Activated T-cell treated with anti-CD3 and anti-CD28 coated beads for 4 hours (primary cell): ENCODE data around the gene CAMP.
A peak's percentile ranks its signal among the peaks of the same experiment; 100 is the strongest.
"Not testable (repeated sequence)": the region's sequence is repeated elsewhere in the genome, so short reads cannot be mapped to it uniquely, and the experiment has no call there.

Experiments
- DNase-seq: peaks from one replicate; pipeline ENCODE4 v3.0.0-alpha.2; 2020

The CAMP gene, protein sequence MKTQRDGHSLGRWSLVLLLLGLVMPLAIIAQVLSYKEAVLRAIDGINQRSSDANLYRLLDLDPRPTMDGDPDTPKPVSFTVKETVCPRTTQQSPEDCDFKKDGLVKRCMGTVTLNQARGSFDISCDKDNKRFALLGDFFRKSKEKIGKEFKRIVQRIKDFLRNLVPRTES

DNA sequence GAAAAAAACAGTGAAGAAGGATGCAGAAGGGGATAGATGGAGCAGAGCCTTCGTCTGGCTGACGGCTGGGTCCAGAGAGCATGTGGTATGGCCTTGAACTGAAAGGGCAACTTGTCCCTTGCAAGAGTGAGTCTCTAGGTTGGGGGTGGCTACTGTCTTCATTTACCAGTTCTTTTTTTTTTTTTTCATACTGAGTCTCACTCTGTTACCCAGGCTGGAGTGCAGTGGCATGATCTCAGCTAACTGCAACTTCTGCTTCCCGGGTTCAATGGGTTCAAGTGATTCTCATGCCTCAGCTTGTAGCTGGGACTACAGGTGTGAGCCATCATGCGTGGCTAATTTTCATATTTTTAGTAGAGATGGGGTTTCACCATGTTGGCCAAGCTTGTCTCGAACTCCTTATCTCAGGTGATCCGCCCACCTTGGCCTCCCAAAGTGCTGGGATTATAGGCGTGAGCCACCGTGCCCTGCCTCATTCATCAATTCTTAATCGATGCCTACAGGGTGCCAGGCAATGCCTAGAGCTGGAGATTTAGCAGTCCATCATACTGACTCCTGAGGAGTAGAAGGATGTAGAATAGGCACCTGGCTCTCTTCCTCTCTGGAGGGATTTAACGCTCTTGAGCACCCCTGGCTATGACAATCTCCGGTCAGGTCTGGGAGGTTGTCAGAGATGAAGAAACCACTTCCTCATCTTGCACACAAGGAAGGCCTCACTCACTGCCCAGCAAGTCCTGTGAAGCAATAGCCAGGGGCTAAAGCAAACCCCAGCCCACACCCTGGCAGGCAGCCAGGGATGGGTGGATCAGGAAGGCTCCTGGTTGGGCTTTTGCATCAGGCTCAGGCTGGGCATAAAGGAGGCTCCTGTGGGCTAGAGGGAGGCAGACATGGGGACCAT, at the start of gene CAMP:
CAMP (plus strand) TSS at position 880 of the 898 bp plus-strand sequence; CDS start at position 897, 17 bp downstream.
- DNase-seq: no peak

DNA sequence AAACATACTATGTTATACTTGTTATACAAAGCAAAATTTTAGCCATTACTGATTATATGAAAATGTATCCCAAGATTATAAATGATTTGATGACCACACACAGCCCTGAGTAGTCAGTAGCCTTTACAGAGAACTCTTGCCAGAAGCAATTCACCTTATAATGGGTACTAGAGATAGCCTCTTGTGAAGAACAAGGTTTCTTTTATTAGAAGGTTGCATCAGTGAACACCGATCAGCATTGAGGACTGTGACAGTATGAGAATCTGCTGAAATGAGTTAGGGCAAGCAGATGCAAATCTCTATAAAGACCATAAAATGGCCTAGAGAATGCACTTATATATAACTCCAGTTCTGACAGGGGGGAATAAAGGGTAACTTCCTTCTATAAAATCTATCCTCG, 45.2 kb upstream of the CAMP start:
- DNase-seq: no peak

DNA sequence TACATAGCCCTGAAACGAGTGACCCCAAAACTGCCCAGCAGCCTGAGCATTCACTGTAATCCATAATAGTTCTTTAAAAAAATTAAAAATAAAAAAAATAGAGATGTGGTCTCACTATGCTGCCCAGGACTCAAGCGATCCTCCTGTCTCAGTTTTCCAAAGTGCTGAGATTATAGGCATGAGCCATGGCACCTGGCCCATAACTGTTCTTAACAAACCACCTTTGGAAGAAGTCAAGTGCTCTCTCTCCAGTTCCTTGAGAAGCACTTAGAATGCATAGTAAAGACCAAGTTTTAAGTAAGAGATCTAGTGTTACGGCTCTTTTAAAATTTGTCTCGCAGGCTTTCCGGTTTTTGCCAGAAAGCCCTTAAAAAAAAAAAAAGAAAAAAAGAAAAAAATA, 43.3 kb upstream of the CAMP start:
- DNase-seq: no peak

DNA sequence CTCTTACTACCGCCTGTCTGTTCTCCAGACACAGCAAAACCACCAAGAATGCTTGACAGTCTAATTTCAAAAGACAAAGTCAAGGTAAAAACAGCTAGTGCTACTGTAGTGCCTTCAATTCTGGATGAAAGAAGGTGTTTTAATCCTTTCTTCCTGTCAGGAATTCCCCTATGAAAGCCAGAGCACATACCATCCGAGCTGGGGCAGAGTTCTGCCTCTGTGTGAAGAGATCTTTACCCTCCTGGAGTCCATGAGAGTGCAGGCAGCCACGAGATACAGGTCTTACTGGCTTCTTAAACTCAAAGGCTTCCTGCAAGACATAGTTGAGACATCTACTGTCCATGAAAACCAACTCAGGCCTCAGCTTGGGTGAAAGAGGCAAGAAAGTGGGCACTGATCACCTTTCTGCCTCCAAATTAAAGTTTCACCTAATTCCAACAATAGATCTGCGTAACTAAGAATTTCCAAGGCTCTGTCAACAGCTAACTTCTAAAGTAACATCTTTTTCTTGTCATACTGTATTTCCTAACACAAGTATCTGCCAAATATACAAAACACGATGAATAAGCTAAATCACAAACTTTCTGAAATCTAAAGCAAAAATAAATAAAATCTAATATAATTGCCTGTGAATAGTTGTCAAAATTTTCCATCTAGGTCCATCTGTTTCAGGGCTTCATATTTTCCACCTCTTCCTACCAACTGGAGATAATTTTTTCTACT, 42.6 kb upstream of the CAMP start:
- no peak for DNase-seq

DNA sequence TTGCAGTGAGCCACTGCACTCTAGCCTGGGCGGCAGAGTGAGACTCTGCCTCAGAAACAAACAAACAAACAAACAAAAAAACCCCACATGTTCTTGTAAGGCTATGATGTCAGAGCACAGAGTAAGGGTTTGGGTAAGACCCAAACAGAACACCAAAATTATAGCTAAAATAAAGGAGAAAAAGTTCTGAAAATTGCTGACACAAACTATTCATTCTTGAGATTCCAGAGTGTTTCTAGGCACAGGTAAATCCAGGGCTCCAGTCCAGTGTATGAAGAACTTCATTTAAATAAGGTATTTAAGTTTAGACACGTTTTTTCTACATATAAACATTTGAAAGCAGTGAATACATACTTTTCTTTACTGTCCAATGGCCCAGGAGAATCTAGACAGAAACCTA, 39.0 kb upstream of the CAMP start:
- DNase-seq: no peak

DNA sequence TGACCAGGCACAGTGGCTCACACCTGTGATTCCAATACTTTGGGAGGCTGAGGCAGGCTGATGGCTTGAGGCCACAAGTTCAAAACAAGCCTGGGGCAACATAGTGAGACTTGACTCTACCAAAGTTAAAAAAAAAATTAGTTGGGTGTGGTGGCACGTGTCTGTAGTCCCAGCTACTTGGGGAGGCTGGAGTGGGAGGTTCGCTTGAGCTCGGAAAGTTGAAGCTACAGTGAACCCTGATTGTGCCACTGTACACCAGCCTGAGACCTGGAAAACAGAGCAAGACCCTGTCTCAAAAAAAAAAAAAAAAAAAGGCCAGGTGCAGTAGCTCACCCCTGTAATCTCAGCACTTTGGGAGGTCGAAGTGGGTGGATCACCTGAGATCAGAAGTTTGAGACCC, 38.2 kb upstream of the CAMP start:
- DNase-seq: no peak

DNA sequence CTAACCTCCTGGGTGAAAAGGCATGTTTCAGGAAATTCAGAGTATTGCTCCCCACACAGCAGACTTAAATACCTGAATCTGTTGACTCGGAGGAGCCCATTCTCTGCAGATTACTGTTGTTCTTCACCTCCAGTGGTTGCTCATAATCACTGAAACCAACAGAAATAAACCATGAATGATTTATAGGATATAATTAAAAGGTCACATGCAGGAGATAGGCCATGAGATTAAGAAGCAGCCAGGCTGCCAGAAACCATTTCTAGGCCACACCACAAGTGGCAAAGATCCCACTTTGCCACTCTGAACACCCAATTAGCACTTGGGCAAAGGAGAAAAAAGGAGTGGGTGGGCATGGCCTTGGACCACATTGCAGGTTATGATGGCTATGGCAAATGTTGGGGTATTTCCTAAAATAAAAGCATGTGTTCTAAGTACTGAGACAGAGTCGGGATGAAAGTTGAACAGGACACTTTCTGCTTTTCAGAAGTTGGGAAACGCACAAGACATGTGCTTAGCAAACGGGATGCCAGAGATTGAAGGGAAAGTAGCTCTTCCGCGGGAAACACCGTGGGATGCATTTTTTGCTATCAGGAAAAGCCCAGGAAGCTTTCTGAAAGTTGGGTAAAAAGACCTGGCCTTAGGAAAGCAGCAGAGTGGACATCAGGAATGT, 36.5 kb upstream of the CAMP start:
- DNase-seq: no peak

DNA sequence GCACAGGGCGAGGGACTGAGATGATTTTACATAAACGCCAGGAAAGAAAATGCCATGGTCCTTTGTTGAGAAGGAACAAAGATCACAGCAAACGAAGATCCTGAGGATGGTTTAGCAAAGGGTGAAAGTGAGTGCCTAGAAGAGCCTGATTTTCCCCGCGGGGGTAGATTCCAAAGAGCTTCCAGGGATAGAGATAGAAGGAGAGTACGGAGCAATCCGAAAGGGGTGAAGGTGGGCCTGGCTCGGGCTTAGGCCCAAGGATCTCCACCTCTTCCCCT, 36.1 kb upstream of the CAMP start:
- no peak for DNase-seq

DNA sequence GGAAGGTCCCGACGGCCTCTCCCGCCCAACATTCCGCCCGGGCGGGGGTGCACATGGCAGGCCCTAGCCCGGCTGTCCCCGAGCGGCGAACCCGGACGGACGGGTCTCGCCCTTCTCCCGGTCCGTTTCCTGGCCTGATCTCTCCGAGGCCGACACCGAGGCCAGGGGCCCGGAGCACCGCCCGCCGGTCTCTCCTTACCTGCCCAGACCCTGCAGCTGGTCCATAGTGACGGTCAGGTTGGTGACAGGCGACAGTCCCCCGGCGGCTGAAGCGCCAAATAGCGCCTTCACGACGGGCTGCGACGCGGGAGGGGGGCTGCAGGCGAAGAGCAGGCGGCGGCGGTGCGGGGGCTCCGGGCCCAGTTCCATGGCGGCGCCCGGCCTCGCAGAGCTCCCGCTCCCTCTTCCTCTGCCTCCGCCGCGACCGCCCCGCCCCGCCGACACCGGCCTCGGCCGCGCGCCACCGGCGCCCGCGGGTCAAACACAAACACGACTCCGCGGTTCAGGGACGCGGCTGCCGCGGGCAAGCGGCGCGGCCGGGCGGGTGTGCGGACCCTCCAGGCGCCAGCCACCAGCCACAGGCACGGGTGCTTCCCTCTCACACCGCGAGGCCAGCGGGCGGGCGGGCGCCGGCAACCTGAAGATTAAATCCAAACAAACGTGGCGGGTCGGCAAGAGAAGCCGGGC, 35.6 kb upstream of the CAMP start:
- no peak for DNase-seq

DNA sequence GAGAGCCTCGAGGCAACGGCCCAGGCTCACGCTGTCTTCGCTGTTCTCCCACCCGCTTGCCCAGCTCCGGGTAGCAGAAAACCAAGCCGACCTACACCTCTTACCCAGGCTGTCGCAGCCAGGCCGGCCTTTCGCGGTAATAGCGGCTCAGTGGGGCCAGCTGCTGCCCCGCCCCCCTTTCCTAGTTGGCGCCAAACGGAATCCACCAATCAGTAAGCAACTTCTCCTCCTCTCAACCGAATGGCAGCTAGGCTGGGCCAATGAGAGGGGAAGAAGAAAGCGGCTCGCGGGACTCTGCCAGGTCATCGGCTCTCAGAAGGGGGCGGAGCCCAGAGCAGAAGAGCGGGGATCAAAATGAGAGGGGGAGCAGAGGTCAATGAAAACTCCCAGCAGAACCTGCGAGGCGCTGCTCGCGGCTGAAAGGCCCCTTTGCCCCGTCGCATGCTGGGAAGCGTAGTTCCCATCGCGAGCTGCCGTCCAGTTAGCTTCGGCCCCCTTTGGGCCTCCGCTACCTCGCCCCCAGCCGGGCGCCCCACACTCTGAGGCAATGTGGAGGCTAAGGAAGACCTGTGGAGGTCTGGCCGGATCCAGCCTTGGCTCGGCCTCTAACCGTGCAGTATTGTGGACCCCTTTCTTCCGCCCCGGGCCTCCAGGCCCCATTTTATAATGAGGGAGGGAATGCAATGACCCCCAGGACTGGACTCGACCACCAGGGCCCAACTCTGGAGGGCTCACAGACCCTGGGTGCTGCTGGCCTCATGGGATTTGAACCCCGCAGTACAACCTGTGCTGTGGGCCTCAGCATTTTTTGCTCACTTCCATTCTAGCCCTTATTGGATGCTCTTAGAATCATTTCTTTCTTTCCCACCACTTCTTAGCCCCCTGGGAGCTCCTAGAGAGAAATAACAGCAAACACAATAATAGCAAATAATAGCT, 34.8 kb upstream of the CAMP start, which contains the start of gene CDC25A:
CDC25A (minus strand) TSS at position 152 of the 936 bp plus-strand sequence. CDS start 470 bp downstream, outside the sequence.
- DNase-seq: peak; percentile 87

DNA sequence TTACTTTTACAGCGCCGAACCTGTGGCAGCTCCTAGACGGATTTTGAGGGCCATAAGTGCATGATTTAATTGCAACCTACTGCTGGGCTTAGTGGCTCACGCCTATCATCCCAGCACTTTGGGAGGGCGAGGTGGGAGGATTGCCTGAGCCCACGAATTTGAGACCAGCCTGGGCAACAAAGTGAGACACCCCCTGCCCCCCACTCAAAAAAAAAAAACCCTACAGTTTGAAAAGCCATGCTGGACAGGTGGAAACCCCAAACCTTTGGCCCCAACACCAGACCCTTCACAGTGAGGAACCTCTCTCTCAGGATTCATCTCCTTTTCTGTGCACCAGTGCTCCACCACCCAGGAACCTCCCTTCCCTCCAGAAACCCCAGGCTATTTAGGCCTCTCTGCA, 34.0 kb upstream of the CAMP start:
- no peak for DNase-seq

DNA sequence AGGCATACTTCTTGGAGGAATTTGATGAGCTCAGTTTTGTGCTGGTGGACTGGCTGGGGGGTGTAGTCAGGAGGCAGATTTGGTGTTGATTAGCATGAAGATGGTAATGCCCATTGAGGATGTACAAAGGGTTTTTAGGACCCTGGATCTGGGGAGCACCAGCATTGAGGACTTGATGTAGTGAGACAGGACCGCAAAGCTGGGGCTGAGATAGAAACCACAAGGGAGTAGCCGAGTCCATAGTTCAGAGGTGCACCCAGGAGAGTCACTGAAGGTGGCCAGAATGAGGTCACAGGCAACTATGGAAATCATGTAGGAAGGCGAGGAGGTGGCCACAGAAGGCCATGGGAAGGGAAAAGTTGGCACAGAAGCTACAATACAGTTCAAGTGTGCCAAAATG, 32.4 kb upstream of the CAMP start:
- DNase-seq: no peak

DNA sequence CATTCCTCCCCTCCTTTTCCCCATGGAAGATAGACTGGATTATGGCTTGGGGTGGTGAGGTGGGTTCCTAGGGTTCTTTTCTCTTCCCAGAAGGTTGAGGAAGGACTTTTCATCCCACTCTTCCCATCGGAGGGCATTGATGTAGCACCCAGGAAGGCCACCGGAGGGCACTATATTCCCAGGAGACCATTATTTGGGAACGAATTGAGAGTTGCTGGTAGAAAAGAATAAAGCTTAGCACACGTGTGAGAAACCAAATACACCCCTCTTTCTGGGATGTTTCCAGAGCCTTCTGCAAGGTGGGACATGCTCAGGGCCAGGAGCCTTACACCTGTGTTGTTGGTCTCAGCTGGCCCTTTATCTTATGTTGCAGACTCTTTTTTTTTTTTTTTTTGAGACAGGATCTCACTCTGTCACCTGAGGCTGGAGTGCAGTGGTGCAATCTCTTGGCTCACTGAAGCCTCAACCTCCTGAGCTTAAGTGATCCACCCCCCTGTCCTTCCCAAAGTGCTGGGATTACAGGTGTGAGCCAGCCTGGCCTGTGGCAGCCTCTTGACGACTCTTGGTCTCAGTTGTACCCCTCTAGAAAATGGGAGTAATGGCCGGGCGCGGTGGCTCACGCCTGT, 28.7 kb upstream of the CAMP start:
- DNase-seq: no peak

DNA sequence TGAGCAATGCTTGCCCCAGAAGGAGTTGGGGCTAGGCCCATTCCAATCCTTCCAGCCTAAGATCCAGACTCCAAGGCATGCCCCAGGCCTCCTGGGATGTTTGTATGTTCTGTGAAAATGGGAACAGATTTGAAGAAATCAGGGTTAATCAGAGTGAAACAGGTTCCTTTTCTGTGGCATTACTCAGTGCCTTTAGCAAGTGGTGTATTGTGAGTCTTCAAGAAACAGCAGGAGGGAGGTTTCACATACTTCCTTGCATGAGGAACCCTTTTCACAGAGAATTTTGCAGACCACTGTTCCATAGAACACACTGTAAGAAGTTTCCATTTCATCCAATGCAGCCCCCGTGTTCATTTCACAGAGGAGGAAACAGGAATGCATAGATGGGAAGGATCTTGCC, 26.7 kb upstream of the CAMP start:
- DNase-seq: no peak

DNA sequence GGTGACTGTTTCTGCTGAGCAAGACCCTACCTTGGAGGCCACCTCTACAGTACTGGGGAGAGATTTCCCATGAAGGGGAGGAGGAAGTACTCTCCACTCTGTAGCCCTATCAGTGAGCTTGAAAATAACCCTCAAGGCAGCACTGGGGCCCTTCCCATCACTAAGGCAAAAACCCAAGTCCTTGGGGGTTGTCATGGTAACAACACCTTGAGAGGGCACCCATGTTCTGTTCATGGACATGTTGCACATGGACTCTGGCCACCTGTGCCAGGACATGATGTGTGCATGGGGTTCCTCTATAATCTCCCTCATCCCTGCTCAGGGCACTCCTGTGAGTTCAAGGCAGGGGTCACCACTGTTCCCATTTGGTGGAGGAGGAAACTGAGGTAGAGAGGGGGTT, 24.2 kb upstream of the CAMP start:
- DNase-seq: no peak

DNA sequence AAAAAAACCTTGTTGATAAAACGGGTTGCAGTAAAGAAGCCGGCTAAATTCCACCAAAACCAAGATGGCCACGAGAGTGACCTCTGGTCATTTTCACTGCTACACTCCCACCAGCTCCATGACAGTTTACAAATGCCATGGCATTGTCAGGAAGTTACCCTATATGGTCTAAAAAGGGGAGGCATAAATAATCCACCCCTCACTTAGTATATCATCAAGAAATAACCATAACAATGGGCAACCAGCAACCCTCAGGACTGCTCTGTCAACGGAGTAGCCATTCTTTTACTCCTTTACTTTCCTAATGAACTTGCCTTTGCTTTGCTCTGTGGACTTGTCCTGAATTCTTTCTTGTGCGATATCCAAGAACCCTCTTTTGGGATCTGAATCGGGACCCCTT, 20.7 kb upstream of the CAMP start:
- DNase-seq: no peak

DNA sequence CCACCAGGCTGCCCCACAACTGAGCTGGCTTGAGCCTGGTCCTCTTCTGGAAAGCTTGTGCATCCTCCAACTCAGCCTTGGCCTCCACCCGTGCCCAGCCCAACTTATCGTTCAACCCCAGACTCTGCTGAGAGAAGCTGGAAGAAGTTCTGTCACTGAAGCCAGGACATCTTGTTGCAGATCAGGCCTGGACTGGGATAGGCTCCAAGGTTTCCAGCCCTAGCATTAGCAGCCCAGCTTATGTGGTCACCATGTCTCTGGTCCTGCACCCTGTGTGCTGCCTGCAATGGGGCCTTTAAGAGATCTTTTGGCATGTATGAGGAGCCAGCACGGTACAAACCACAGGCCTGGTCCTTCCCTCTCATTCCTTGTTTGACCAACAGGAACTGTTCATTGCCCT, 15.2 kb upstream of the CAMP start:
- no peak for DNase-seq

DNA sequence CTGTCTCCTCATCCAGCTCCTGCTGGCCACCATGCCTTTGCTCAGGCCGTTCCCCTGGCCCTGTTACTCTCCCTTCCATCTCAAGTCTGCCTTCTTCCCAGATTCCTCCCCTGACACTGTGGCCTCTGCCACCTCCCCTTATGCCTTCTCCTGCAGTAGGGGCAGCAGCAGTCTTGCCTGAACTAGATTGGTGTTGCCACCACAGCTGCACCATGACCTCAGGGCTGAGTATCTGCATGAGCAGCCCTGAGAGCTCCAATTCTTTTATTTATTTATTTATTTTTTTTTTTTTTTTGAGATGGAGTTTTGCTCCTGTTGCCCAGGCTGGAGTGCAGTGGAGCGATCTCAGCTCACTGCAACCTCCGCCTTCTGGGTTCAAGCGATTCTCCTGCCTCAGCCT, 13.8 kb upstream of the CAMP start:
- no peak for DNase-seq

DNA sequence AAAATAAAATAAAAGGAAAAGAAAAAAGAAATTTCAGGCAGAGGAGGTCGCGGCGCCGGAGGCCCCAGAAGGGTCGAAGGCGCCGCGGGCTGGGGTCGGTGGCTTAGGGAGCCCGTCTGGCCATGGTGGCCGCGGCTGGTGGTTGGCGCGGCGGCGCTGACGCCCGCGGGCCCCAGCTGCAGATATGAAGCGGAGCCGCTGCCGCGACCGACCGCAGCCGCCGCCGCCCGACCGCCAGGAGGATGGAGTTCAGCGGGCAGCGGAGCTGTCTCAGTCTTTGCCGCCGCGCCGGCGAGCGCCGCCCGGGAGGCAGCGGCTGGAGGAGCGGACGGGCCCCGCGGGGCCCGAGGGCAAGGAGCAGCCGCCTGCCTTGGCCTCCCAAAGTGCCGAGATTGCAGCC, 12.8 kb upstream of the CAMP start:
- not testable (repeated sequence) for DNase-seq

DNA sequence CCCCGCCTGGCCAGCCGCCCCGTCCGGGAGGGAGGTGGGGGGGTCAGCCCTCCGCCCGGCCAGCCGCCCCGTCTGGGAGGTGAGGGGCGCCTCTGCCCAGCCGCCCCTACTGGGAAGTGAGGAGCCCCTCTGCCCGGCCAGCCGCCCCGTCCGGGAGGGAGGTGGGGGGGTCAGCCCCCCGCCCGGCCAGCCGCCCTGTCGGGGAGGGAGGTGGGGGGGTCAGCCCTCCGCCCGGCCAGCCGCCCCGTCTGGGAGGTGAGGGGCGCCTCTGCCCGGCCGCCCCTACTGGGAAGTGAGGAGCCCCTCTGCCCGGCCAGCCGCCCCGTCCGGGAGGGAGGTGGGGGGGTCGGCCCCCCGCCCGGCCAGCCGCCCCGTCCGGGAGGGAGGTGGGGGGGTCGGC, 11.5 kb upstream of the CAMP start:
- DNase-seq: not testable (repeated sequence)

DNA sequence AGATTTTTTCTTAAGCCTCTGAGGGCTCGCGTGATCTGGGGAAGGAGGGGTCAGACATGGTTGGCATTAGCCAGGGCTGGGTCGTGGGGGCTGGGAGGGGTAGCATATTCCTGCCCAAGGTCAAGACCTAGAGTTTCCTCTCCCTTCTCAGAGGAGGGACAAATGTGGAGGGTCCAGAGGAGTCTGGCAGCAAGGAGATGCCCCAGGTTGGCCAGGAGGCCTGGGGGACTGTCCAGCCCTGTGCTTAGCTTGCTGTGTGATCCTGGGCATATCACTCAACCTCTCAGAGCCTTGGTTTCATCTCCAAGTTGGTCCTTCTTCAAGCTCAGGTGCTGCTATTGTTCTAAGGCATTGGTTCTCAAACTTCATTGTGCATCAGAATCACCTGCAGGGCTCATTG, 9.1 kb upstream of the CAMP start:
- DNase-seq: no peak
